ENCODE results near the gene PLEKHG5.

The PLEKHG5 gene

DNA sequence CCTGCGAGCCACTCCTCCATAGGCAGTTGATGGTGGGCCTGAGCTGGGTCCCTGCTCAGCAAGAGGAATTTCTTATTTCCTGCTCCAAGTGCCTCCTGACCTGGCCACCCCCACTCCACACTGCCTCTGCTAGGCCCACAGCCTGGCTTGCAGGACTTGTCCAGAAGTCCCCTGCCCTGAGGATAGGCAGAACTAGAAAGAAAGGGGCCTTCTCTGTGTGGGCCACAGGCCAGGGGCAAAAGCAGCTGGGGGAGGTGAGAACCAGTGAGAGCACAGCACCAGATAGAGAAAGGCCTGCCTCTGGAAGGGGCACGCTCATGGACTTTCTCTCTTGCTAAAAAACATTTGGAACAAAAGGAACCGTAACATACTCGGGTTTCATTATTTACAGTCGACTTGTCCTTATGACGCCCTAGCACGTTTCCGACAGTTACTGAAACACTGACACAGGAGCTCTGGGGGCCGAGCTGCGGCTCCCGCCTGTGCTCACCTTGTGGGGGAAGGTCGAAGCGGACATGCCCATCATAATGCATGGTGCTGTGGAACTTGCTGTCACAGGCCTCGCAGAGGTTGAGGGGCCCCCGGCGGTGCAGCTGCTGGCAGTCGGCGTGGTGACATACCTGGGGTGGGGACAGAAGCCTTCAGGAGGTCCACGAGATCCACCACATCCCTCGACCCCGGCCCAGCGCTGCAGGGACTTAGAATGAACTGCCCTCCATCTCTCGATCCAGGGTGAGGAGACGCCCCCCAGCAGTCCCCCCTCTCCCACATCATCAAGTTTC is 14.2 kb downstream of the PLEKHG5 start:
- no peak for DNase-seq (ENCODE audit: low read depth)

DNA sequence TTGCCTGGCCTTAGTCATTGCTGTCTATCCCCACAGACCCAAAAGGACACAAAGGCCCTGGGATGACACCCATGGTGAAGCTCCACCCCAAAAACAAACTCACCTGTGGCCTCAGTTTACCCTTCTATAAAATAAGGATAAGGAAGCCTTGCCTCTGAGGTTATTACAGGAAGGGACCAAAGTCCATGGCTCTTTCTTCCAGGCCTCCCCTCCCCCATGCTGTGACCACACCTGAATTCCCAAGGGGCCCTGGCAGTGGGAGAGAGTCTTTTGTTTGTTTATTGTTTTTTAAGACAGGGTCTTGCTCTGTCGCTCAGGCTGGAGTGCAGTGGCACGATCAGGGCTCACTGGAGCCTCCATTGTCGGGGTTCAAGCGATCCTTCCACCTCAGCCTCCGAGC is 15.0 kb downstream of the PLEKHG5 start:
- no peak for DNase-seq (ENCODE audit: low read depth)

DNA sequence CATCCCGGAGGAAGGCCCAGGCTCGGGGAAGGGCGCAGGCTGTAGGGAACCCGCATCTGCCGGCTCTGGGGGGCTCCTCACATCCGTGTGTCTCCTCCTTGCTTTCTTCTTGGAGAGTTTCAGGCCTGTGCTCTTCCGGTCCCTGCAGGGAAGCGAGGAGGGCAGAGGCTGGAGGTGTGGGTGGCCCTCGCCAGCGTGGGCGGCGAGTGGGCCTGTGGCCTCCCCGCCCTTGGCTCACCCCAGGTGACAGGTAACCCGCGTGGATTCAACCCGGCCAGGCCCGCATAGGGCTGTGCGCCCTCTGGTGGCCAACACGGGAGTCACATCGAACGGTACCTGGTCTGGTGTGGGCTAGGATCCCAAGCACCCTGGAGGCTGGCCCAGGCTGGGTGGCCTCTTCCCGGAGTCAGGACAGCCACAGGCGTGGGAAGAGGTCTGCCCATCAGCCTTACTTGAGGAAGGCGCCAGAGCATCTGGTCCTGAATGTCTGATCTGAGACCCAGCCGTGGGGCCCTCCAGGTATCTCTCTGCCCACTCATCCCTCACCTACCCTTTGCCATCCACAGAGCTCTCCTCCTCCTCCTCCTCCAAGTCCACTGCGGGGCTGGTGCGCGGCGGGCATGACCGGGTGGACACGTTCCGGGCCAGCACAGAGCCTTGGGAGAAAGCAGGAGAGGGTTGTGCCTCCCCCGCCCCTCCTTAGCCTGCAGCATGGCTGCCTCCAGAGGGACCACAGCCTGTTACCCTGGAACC is 15.9 kb downstream of the PLEKHG5 start:
- DNase-seq (ENCODE audit: low read depth) = no peak

DNA sequence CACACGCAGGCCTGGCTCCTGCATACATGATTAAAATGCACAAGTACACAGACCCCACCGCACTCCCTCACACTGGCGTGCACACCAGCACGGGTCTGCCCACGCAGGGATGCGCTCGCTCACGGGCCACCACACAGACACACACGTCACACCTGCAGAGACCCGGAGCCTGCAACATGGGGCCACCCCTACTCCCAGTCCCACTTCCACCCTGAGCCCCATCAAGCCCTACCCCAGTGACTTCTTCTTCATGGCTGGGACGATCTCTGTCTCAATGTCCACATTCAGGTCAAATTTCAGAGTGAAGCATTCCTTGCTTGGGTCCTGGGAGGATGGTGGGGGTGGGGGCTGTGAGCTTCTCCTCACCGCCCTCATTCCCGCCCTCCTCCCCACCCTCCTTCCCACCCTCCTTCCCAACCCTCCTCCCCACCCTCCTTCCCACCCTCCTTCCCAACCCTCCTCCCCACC is 16.6 kb downstream of the PLEKHG5 start:
- DNase-seq (ENCODE audit: low read depth) = no peak

- no peak for DNase-seq (ENCODE audit: low read depth)
These were observed 17.3 kb downstream of the PLEKHG5 start for GRCh38 chr1:6473974-6474814.

DNA sequence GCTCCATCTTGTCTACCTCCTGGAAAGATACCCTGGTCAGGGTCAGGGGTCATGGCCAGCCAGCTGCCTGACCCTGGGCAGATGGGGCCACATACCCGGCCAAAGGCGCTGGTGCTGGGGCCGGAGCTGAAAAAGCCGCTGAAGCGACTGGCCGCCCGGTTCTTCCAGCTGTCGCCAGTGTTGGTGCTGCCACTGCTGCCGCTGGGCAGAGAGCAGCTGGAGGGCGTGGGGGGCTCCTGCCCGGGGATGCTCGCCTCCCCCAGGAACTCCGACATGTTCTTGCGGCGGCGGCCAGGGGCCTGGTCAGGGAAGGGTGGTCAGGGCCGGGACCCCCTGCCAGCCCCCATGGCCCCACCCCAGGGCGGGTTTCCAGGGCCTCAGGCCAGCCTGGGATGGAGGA is 18.3 kb downstream of the PLEKHG5 start:
- DNase-seq (ENCODE audit: low read depth) = no peak

GRCh38 chr1:6472391-6472790 is 19.1 kb downstream of the PLEKHG5 start:
- no peak for DNase-seq (ENCODE audit: low read depth)

DNA sequence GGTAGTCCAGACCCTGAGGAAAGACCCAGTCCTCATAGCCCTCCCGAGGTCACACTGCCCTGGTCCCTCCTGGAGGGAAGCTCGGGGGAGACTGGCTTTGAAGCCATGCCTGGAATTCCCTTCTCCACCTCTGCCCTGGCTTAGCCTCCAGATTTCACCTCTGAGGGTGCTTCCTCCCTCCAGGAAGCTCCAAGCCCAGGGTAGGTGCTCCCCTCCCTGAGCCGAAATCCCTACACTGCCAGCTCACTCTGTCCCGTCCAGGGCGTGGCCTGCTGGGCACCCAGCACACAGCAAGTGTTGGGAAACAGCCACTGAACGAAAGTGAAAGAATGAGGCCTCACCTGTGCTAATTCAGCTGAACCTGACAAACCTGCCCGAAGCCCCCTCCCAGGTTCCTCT is 19.5 kb downstream of the PLEKHG5 start:
- no peak for DNase-seq (ENCODE audit: low read depth)

GRCh38 chr1:6471086-6471969 is 20.1 kb downstream of the PLEKHG5 start:
- no peak for DNase-seq (ENCODE audit: low read depth)

GRCh38 chr1:6470132-6471085 is 21.1 kb downstream of the PLEKHG5 start:
- no peak for DNase-seq (ENCODE audit: low read depth)

DNA sequence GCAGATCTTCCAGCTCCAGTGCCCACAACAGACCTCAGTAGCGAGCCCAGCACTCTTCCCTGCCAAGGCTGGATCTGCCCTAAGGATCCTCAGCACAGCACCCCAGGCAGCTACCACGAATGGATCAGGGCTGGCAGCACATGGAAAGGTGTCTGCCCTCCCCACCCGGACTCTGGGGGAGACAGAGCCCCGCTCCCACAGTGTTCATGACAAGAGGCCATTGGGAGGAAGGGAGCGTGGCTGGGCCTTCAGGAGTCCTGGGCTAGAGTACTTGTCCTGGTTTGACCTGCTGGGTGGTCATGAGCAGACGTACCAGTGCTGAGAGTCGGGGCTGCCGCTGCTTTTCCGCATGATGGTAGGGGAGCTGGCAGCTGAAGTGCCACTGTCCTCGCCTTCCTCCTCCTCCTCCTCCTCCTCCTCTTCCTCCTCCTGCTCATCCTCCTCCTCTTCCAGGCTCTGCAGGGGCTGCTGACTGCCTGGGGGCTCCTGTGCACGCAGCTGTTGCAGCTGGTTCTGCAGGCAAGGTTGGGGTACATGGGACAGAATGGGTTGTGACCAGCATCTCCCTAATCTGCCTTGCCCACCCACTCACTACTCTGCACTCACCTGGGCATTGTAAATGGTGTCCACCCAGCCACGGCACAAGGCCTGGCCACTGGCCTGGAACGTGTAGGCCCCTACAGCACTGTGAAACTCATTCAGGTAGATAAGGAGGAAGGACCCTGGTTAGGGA is 22.6 kb downstream of the PLEKHG5 start:
- no peak for DNase-seq (ENCODE audit: low read depth)

- no peak for DNase-seq (ENCODE audit: low read depth)
These were observed 23.5 kb downstream of the PLEKHG5 start for GRCh38 chr1:6467744-6468688.

DNA sequence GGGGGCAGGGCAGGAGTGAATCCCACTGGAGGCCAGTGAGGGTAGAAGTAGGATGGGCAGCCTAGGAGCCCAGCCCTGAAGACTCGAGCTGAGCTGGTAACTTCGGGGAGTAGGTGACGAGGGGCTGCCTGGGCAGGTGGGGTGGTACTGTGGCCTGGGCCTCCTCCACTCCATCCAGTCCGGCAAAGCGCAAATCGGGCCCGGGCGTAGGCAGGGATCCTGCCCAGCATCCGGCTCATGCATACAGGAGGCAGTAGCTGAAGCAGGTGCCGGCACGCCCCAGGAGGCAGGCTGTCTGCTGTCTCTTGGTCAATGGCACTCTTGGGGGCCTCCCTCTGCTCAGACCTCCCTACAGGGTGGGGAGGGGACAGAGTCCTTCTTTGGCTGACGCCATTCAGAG is 24.2 kb downstream of the PLEKHG5 start:
- no peak for DNase-seq (ENCODE audit: low read depth)

- no peak for DNase-seq (ENCODE audit: low read depth)
These were observed 24.7 kb downstream of the PLEKHG5 start for GRCh38 chr1:6466751-6467150.

GRCh38 chr1:6466023-6466422 is 25.4 kb downstream of the PLEKHG5 start, which contains the start of gene TNFRSF25:
TSS of gene TNFRSF25 (minus strand) at chr1:6466173. CDS start at chr1:6466107, 66 bp downstream.
- no peak for DNase-seq (ENCODE audit: low read depth)

GRCh38 chr1:6465461-6466005 is 25.9 kb downstream of the PLEKHG5 start:
- no peak for DNase-seq (ENCODE audit: low read depth)

DNA sequence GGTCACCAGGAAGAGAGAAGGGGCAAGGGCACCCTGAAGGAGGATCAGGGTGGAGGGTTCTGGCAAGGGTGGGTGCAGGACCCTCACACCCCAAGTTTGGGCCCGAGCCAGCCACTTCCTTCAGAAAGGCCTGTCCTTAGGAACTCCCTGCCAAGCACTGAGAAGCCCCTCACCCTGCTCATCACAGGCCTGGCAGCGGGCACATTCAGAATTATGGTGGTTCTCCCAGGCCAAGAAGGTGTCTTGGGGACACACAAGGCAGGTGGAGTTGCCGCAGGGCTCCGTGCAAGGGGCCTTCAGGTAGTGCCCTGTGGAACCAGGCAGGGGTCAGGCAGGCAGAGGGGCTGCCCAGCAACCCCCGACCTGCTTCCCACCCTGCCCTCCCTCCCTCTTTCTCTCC is 26.6 kb downstream of the PLEKHG5 start:
- DNase-seq (ENCODE audit: low read depth) = no peak

GRCh38 chr1:6464514-6464836 is 27.0 kb downstream of the PLEKHG5 start:
- DNase-seq (ENCODE audit: low read depth) = no peak

Data from GM04503 (cell line).